HEK293 (cell line): ENCODE results near the gene DUSP18.

Source experiments
- BCL6B ChIP-seq: fragments of 450-650 bp; formaldehyde crosslinking; IDR thresholded peaks from 2 replicates; pipeline ENCODE4 v1.5.1; 2017; ENCODE audit warnings: missing biosample characterization, missing genetic modification characterization
- KLF10 ChIP-seq: fragments of 450-650 bp; IDR thresholded peaks from 2 replicates; pipeline ENCODE4 v1.5.1; 2018; ENCODE audit warnings: missing biosample characterization, mild to moderate bottlenecking, missing genetic modification characterization
- PRDM4 ChIP-seq: fragments of 450-650 bp; formaldehyde crosslinking; IDR thresholded peaks from 2 replicates; pipeline ENCODE4 v1.5.1; 2017; ENCODE audit warnings: missing biosample characterization, missing genetic modification characterization
- SCRT1 ChIP-seq: fragments of 450-650 bp; formaldehyde crosslinking; IDR thresholded peaks from 2 replicates; pipeline ENCODE4 v1.5.1; 2016; ENCODE audit warnings: missing biosample characterization, missing genetic modification characterization, borderline replicate concordance
- SCRT2 ChIP-seq: fragments of 450-650 bp; formaldehyde crosslinking; IDR thresholded peaks from 2 replicates; pipeline ENCODE4 v1.5.1; 2016; ENCODE audit warnings: missing biosample characterization, missing genetic modification characterization
- TRIM28 ChIP-seq: IDR thresholded peaks from 2 replicates; pipeline ENCODE4 v1.6.1; 2011; ENCODE audit warnings: low read length, control low read depth, borderline replicate concordance
- YY1 ChIP-seq: fragments of 450-650 bp; formaldehyde crosslinking; IDR thresholded peaks from 2 replicates; pipeline ENCODE4 v1.5.1; 2018; ENCODE audit warnings: missing biosample characterization, missing genetic modification characterization
- ZFHX2 ChIP-seq: fragments of 450-650 bp; formaldehyde crosslinking; conservative IDR thresholded peaks from 2 replicates; pipeline ENCODE4 v1.5.1; 2016; ENCODE audit warnings: missing biosample characterization, missing genetic modification characterization
- ZFP69B ChIP-seq: fragments of 450-650 bp; formaldehyde crosslinking; IDR thresholded peaks from 2 replicates; pipeline ENCODE4 v1.5.1; 2016; ENCODE audit warnings: missing biosample characterization, missing genetic modification characterization
- ZIC2 ChIP-seq: fragments of 450-650 bp; formaldehyde crosslinking; IDR thresholded peaks from 2 replicates; pipeline ENCODE4 v1.5.1; 2016; ENCODE audit warnings: missing biosample characterization, missing genetic modification characterization
- ZNF112 ChIP-seq: fragments of 450-650 bp; formaldehyde crosslinking; IDR thresholded peaks from 2 replicates; pipeline ENCODE4 v1.5.0; 2017; ENCODE audit warnings: missing biosample characterization, missing genetic modification characterization
- ZNF148 ChIP-seq: fragments of 450-650 bp; formaldehyde crosslinking; IDR thresholded peaks from 2 replicates; pipeline ENCODE4 v1.5.0; 2017; ENCODE audit warnings: missing biosample characterization, missing genetic modification characterization, borderline replicate concordance
- ZNF155 ChIP-seq: fragments of 450-650 bp; formaldehyde crosslinking; IDR thresholded peaks from 2 replicates; pipeline ENCODE4 v1.5.1; 2016; ENCODE audit warnings: missing biosample characterization, missing genetic modification characterization
- ZNF157 ChIP-seq: fragments of 450-650 bp; formaldehyde crosslinking; IDR thresholded peaks from 2 replicates; pipeline ENCODE4 v1.5.1; 2016; ENCODE audit warnings: missing biosample characterization, missing genetic modification characterization
- ZNF2 ChIP-seq: fragments of 450-650 bp; formaldehyde crosslinking; IDR thresholded peaks from 2 replicates; pipeline ENCODE4 v1.5.1; 2016; ENCODE audit warnings: missing biosample characterization, missing genetic modification characterization
- ZNF37A ChIP-seq: fragments of 450-650 bp; IDR thresholded peaks from 2 replicates; pipeline ENCODE4 v1.5.1; 2018; ENCODE audit warnings: missing biosample characterization, missing genetic modification characterization
- ZNF510 ChIP-seq: fragments of 450-650 bp; formaldehyde crosslinking; IDR thresholded peaks from 2 replicates; pipeline ENCODE4 v1.5.1; 2018; ENCODE audit warnings: mild to moderate bottlenecking, missing genetic modification characterization, missing biosample characterization; ENCODE audit not compliant: insufficient replicate concordance
- ZNF521 ChIP-seq: fragments of 450-650 bp; formaldehyde crosslinking; IDR thresholded peaks from 2 replicates; pipeline ENCODE4 v1.5.1; 2017; ENCODE audit warnings: missing biosample characterization, mild to moderate bottlenecking, missing genetic modification characterization
- ZNF530 ChIP-seq: fragments of 450-650 bp; formaldehyde crosslinking; IDR thresholded peaks from 2 replicates; pipeline ENCODE4 v1.5.1; 2016; ENCODE audit warnings: low read depth, missing biosample characterization, missing genetic modification characterization
- ZNF571 ChIP-seq: fragments of 450-650 bp; formaldehyde crosslinking; IDR thresholded peaks from 2 replicates; pipeline ENCODE4 v1.5.0; 2017; ENCODE audit warnings: missing biosample characterization, missing genetic modification characterization
- ZNF654 ChIP-seq: fragments of 450-650 bp; formaldehyde crosslinking; IDR thresholded peaks from 2 replicates; pipeline ENCODE4 v1.5.1; 2016; ENCODE audit warnings: low read depth, missing biosample characterization, missing genetic modification characterization
- ZNF677 ChIP-seq: fragments of 450-650 bp; IDR thresholded peaks from 2 replicates; pipeline ENCODE4 v1.5.0; 2018; ENCODE audit warnings: missing biosample characterization, mild to moderate bottlenecking, missing genetic modification characterization, moderate library complexity
- ZNF747 ChIP-seq: fragments of 450-650 bp; formaldehyde crosslinking; IDR thresholded peaks from 2 replicates; pipeline ENCODE4 v1.5.1; 2016; ENCODE audit warnings: missing biosample characterization, missing genetic modification characterization
- ZNF776 ChIP-seq: fragments of 450-650 bp; formaldehyde crosslinking; IDR thresholded peaks from 2 replicates; pipeline ENCODE4 v1.5.0; 2017; ENCODE audit warnings: missing biosample characterization, missing genetic modification characterization, borderline replicate concordance
- ZNF785 ChIP-seq: fragments of 450-650 bp; formaldehyde crosslinking; IDR thresholded peaks from 2 replicates; pipeline ENCODE4 v1.5.1; 2016; ENCODE audit warnings: missing biosample characterization, missing genetic modification characterization
- TF ChIP-seq, protein P1 (sequence below): fragments of 450-650 bp; formaldehyde crosslinking; IDR thresholded peaks from 2 replicates; pipeline ENCODE4 v1.5.1; 2016; ENCODE audit warnings: missing biosample characterization, missing genetic modification characterization, borderline replicate concordance
- TF ChIP-seq, protein P2 (sequence below): fragments of 450-650 bp; formaldehyde crosslinking; IDR thresholded peaks from 2 replicates; pipeline ENCODE4 v1.5.1; 2016; ENCODE audit warnings: missing biosample characterization, missing genetic modification characterization
- TF ChIP-seq, protein P3 (sequence below): fragments of 450-650 bp; formaldehyde crosslinking; IDR thresholded peaks from 2 replicates; pipeline ENCODE4 v1.5.1; 2016; ENCODE audit warnings: missing biosample characterization, missing genetic modification characterization
- TF ChIP-seq, protein P4 (sequence below): fragments of 450-650 bp; formaldehyde crosslinking; IDR thresholded peaks from 2 replicates; pipeline ENCODE4 v1.5.1; 2016; ENCODE audit warnings: missing biosample characterization, missing genetic modification characterization

The DUSP18 gene

GRCh38 chr22:30634471-30635233 lies 33.0 kb downstream of the DUSP18 start (continued):
- TF ChIP-seq ZNF148 (tag by site-specific recombination) (no peak), ZNF112 (no peak), KLF10 (tag by site-specific recombination) (no peak), ZNF677 (tag by site-specific recombination) (no peak), ZNF37A (tag by site-specific recombination) (no peak), ZNF785 (tag by site-specific recombination) (no peak), ZNF2 (tag by site-specific recombination) (peak; percentile 96), BCL6B (tag by site-specific recombination) (no peak), ZNF776 (tag by site-specific recombination) (no peak), ZNF530 (no peak), ZNF510 (tag by site-specific recombination) (no peak), ZNF521 (no peak), SCRT2 (peak; percentile 69), ZNF747 (tag by site-specific recombination) (no peak), ZFHX2 (tag by site-specific recombination) (no peak), ZNF654 (tag by site-specific recombination) (peak; percentile 73), PRDM4 (tag by site-specific recombination) (no peak), ZFP69B (tag by site-specific recombination) (no peak), TRIM28 (0 out of 2 replicates have a peak, but pooled peaks have one; percentile 18), YY1 (no peak), ZNF571 (no peak), ZNF155 (tag by site-specific recombination) (no peak), ZNF157 (tag by site-specific recombination) (peak; percentile 2; the same call in 1 of the 2 replicates), SCRT1 (tag by site-specific recombination) (no peak; the same call in 1 of the 2 replicates), ZIC2 (tag by site-specific recombination) (peak; percentile 61; the same call in 1 of the 2 replicates)
- TF ChIP-seq, protein P1, sequence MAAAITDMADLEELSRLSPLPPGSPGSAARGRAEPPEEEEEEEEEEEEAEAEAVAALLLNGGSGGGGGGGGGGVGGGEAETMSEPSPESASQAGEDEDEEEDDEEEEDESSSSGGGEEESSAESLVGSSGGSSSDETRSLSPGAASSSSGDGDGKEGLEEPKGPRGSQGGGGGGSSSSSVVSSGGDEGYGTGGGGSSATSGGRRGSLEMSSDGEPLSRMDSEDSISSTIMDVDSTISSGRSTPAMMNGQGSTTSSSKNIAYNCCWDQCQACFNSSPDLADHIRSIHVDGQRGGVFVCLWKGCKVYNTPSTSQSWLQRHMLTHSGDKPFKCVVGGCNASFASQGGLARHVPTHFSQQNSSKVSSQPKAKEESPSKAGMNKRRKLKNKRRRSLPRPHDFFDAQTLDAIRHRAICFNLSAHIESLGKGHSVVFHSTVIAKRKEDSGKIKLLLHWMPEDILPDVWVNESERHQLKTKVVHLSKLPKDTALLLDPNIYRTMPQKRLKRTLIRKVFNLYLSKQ (tag by site-specific recombination), result no peak
- TF ChIP-seq, protein P2, sequence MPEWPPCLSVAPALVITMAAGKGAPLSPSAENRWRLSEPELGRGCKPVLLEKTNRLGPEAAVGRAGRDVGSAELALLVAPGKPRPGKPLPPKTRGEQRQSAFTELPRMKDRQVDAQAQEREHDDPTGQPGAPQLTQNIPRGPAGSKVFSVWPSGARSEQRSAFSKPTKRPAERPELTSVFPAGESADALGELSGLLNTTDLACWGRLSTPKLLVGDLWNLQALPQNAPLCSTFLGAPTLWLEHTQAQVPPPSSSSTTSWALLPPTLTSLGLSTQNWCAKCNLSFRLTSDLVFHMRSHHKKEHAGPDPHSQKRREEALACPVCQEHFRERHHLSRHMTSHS, result no peak
- TF ChIP-seq, protein P3, sequence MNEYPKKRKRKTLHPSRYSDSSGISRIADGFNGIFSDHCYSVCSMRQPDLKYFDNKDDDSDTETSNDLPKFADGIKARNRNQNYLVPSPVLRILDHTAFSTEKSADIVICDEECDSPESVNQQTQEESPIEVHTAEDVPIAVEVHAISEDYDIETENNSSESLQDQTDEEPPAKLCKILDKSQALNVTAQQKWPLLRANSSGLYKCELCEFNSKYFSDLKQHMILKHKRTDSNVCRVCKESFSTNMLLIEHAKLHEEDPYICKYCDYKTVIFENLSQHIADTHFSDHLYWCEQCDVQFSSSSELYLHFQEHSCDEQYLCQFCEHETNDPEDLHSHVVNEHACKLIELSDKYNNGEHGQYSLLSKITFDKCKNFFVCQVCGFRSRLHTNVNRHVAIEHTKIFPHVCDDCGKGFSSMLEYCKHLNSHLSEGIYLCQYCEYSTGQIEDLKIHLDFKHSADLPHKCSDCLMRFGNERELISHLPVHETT (tag by site-specific recombination), result no peak
- TF ChIP-seq, protein P4, sequence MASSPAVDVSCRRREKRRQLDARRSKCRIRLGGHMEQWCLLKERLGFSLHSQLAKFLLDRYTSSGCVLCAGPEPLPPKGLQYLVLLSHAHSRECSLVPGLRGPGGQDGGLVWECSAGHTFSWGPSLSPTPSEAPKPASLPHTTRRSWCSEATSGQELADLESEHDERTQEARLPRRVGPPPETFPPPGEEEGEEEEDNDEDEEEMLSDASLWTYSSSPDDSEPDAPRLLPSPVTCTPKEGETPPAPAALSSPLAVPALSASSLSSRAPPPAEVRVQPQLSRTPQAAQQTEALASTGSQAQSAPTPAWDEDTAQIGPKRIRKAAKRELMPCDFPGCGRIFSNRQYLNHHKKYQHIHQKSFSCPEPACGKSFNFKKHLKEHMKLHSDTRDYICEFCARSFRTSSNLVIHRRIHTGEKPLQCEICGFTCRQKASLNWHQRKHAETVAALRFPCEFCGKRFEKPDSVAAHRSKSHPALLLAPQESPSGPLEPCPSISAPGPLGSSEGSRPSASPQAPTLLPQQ (tag by site-specific recombination), result no peak
